ENCODE results near the gene LZTS3.
"Not testable (repeated sequence)": the region's sequence is repeated elsewhere in the genome, so short reads cannot be mapped to it uniquely, and the experiment has no call there.

LZTS3 gene

DNA sequence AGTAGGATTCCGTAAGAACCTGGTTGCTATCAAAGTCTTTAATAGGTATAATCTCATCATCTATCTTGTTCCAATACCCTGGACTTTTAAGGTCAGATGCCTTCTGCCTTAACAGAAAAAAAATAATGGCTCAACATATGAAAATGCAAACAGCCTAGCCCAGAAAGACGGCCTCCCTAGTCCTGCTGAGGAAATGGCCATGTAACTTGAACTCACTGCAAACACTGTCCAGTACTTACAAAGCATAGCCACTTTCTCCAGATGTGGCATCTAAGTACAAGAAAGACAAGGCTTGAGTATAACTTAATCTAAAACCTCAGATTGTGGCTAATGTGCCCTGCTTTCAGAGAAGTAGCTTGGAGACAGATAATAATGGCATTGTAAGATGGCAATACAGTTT lies 40.2 kb downstream of the LZTS3 start:
- no peak for DNase-seq

DNA sequence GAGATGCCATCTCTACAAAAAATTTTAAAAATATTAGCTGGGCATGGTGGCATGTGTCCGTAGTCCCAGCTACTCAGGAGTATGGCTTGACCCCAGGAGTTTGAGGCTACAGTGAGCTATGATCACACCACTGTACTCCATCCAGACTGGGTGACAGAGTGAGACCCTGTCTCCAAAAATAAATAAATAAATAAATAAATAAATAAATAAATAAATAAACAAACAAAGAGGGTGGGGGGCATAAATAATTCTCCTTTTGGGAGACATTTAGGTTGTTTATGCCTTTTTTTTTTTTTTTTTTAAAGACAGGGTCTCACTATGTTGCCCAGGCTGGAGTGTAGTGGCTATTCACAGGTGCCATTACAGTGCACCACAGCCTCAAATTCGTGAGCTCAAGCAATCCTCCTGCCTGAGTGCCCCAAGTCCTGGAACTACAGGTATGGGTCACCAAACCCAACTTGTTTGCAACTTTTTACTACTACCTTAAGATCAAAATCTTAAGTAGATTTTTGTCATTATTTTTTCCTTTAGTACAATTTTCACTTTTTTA lies 43.2 kb downstream of the LZTS3 start:
- DNase-seq, result no peak

DNA sequence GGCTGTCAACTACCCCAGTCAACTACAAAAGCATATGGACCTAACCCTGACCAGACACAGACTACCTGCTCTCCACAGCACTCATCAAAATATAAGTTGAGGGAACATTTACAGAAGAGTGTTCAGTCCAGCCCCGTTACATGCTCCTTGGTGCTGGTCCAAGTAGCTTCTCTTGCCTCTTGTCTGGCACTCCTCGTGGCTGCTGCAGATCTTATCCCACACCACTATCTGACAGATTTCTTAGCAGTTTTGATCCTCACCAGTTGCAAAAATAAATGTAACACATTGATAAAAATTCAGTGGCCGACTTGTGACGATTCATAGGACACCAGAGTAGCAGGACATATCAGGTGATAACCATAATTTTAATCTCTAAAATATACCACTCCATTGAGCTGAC lies 44.3 kb downstream of the LZTS3 start:
- DNase-seq, result peak; percentile 2

DNA sequence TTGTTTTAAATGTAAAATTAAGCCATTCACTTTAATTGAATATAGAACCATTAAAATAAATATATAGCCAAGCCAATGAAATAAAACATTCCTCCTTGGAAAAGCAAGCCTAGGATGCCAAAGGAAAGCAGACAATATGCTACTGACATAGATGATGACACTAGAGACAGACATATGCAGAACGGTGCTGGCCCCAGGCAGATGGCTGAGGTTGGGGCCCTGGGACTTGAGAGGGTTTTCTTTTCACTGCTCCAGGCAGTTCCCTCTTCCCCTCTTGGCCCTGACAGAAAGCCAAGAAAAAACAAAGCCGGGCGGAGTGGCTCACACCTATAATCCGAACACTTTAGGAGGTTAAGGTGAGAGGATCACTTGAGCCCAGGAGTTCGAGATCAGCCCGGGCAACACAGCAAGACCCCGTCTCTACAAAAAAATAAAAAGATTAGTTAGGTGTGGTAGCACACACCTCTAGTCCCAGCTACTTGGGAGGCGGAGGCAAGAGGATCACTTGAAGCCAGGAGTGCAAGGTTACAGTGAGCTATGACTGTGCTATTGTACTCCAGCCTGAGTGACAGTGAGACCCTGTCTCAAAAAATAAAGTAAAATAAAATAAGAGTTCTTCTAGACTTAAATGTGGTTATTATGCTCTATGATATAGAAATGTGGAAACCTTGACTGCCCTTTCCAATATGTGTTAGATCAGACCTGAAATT lies 44.9 kb downstream of the LZTS3 start:
- DNase-seq, result peak; percentile 2

DNA sequence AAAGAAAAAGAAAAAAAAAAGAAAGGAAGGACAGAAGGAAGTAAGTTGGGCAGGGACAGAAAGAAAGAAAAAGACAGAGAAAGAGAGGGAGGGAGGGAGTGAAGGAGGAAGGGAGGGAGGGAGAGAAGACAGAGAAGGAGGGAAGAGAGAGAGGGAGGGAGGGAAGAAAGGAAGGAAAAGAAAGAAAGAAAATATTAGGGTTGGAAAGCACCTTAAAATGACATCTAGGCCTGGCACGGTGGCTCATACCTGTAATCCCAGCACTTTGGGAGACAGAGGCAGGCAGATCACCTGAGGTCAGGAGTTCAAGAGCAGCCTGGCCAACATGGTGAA lies 46.9 kb downstream of the LZTS3 start:
- no peak for DNase-seq

DNA sequence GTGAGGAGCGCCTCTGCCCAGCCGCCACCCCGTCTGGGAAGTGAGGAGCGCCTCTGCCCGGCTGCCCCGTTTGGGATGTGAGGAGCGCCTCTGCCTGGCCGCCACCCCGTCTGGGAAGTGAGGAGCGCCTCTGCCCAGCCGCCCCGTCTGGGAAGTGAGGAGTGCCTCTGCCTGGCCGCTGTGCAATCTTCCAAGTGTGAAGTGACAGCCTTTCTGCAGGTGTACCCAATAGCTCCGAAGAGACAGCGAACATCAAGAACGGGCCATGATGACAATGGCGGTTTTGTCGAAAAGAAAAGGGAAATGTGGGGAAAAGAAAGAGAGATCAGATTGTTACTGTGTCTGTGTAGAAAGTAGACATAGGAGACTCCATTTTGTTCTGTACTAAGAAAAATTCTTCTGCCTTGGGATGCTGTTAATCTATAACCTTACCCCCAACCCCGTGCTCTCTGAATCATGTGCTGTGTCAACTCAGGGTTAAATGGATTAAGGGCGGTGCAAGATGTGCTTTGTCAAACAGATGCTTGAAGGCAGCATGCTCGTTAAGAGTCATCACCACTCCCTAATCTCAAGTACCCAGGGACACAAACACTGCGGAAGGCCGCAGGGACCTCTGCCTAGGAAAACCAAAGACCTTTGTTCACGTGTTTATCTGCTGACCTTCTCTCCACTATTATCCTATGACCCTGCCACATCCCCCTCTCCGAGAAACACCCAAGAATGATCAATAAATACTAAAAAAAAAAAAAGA lies 47.4 kb downstream of the LZTS3 start:
- DNase-seq, result not testable (repeated sequence)

DNA sequence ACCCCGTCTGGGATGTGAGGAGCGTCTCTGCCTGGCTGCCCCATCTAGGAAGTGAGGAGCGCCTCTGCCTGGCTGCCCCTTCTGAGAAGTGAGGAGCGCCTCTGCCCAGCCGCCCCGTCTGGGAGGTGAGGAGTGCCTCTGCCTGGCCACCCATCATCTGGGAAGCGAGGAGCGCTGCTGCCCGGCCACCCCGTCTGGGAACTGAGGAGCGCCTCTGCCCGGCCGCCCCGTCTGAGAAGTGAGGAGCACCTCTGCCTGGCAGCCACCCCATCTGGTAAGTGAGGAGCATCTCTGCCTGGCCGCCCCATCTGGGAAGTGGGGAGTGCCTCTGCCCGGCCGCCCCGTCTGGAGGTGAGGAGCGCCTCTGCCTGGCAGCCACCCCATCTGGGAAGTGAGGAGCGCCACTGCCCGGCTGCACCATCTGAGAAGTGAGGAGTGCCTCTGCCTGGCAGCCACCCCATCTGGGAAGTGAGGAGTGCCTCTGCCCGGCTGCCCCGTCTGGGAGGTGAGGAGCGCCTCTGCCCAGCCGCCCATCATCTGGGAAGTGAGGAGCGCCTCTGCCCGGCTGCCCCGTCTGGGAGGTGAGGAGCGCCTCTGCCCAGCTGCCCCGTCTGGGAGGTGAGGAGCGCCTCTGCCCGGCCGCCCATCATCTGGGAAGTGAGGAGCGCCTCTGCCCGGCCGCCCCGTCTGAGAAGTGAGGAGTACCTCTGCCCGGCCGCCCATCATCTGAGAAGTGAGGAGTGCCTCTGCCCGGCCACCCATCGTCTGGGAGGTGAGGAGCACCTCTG lies 48.4 kb downstream of the LZTS3 start:
- peak; percentile 16 for DNase-seq

DNA sequence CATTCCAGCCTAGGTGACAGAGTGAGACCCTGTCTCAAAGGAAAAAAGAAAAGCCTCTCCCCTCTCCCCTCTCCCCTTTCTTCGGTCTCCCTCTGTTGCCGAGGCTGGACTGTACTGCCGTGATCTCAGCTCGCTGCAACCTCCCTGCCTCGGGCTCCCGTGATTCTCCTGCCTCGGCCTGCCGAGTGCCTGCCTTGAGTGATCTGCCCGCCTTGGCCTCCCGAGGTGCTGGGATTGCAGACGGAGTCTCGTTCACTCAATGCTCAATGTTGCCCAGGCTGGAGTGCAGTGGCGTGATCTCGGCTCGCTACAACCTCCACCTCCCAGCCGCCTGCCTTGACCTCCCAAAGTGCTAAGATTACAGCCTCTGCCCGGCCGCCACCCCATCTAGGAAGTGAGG lies 49.2 kb downstream of the LZTS3 start:
- DNase-seq, result peak; percentile 6

DNA sequence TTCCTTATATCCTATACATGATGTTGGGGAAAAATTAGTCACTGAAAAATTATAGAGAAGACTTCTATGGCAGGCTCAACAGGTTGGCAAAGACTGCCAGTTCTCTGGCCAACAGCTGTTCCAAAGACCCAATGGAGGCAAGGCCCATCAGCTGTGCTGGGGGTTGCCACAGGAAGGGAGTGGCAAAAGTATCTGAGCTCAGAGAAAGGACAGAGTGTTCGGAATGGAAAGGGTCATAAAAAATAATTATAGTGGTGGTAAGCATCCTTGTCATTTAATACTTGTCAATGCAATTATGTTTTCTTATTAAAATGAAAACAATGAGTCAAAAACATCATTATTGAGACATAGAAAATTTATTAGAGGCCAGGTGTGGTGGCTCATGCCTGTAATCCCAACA lies 49.8 kb downstream of the LZTS3 start:
- no peak for DNase-seq

DNA sequence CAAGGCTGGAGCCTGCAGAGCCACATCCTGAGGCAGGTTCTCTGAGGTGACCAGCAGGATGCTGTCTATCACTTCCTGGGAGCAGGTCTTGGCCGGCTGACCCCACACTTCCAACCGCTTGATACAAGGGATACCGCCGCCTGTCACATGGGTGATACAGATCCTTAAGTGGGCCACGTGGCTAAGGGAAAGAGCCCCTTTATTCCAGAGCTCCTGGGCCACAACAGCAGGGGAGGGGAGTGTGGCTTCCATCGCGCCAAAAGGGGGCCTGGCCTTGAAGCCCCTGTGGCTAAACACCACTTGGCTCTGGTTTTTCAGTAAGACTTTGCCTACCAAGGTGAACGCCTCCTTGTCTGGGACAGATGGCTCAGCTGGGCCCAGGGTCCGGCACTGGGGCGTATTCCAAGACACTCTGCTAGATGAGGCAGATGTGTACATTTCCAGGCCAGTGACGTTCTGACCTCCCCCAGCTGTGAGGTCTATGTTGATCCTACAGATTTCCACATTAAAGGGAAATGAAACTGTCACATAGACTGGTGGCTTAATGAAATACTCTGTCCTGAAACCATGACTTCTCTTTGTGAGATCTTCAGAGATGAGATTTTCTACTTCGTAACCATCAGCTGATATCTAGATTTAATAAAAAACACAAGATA lies 51.3 kb downstream of the LZTS3 start:
- no peak for DNase-seq

DNA sequence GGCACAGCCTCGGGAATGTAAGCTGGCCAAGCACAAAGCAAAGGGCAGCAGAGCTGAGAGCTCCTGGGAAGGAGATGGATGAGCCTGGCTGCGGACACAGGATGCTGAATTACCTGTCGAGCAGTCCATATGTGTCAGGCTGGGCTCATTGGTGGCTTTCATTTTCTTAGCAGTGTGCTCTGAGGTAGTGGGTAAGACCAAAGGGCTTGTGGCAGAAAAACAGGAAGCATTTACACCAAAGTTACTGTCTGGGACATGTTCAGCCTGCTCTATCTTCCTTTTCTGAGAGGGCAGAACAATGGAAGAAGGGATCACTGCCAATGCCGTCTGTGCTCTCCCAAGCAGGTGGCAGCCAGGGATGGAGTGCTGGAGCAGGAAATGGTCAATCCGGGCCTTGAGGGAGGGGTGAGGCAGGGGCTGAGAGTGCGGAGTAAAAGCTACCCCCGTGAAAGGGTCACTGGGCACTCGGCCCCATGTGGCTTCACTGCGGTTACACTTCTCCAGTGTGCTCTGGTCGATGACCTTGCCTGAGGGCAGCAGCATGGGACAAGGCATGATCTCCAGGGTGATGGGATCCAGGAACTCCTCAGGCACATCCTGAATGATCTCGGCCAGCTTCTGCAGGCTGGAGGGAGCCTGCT lies 52.0 kb downstream of the LZTS3 start:
- peak; percentile 43 for DNase-seq

DNA sequence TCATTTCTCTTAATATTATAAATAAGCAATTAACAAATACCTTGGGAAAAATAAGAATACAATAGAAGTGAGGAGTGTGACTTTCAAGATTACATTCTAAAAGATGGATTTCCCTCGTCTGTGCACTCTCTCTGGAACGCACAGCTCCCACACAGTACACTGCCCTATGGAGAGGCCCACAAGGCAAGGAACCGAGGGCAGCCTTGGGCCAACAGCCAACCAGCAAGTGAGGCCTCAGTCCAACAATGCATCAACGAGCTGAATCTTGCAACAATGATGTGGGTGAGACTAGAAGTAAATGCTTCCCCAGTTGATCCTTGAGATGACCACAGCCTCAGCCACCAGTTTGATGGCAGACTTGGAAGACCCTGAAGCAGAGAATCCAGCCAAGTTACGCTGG lies 54.3 kb downstream of the LZTS3 start:
- no peak for DNase-seq

DNA sequence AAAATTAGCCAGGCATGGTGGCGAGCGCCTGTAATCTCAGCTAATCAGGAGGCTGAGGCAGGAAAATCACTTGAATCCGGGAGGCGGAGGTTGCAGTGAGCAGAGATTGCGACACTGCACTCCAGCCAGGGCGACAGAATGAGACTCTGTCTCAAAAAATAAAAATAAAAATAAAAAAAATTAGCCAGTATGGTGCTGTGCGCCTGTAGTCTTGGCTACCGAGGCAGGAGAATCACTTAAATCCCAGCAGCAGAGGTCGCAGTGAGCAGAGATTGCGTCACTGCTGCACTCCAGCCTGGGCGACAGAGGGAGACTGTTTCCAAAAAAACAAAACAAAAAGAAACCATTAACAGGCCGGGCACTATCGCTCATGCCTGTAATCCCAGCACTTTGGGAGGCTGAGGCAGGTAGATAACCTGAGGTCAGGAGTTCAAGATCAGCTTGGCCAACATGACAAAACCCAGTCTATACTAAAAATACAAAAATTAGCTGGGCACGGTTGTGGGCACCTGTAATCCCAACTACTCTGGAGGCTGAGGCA lies 55.4 kb downstream of the LZTS3 start:
- DNase-seq, result peak; percentile 55

DNA sequence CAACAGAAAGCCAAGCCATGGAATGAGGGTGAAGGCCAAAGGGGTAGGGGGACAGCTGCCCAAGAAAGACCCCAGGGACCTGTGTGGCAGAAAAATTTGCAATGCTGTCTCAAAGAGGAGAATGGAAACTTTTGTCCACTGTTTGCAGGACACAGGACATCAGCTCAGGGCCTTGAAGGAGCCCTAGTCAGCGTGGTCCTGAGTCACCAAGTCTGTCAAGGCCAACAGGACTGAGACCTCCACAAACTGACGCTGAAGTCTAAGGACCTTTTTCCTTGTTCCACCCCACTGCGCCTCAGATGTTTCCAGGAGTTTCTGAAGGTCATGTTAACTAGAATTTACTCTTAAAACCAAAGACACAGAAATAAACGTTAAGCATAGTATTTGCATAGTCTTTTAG lies 57.0 kb downstream of the LZTS3 start:
- DNase-seq, result no peak

DNA sequence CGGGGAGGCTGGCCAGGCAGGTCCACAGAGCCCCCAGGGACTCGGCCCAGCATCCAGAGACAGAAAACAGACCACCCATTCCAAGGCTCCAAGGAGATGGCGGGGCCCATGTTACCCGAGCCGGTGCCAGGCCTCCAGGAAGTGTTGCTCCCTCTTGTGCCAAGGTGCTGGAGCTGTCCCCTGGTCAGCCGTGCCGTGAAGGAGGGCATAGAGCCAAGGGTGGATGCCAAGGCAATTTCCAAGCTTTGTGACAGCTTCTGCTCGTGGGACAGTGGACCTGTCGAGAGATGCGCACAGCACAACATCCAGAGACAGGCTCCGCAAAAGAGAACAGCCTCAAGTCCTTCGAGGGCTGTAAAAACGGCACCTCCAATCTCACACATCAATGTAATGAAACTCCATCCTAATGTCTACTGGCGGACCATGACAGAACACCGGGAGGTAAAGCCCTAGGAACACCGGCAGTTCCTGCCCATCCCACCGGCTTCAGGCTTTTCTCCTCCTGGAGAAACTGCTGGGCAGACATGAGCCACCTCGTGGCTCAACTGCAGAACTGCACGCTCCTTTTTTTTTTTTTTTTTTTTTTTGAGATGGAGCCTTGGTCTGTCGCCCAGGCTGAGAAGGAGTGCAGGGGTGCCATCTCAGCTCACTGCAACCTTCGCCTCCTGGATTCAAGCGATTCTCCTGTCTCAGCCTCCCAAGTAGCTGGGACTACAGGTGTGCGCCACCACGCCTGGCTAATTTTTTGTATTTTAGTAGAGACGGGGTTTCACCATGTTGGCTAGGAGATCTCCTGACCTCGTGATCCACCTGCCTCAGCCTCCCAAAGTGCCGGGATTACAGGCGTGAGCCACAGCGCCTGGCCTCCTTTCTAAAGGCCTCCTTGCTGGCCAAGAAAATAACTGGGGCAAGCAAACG lies 57.9 kb downstream of the LZTS3 start:
- DNase-seq, result peak; percentile 58

Data from activated T-cell treated with anti-CD3 and anti-CD28 coated beads, Interleukin-2, amount 50 U/mL, for 1 hour (primary cell).